Stimulated activated CD8-positive, alpha-beta memory T cell treated with anti-CD3 and anti-CD28 coated beads, Interleukin-12 subunit alpha, Interleukin-12 subunit beta, amount 100 ng/mL, for 1 hour (primary cell): ENCODE data around the gene NACAD.

Source experiments
- DNase-seq: peaks from one replicate; pipeline ENCODE4 v3.0.0-alpha.2; 2020; ENCODE audit warnings: low read depth

Gene NACAD

GRCh38 chr7:45073786-45074527, 14.8 kb downstream of the NACAD start:
- DNase-seq = no peak

- DNase-seq = no peak
Measured at GRCh38 chr7:45073031-45073785, 15.6 kb downstream of the NACAD start.

DNA sequence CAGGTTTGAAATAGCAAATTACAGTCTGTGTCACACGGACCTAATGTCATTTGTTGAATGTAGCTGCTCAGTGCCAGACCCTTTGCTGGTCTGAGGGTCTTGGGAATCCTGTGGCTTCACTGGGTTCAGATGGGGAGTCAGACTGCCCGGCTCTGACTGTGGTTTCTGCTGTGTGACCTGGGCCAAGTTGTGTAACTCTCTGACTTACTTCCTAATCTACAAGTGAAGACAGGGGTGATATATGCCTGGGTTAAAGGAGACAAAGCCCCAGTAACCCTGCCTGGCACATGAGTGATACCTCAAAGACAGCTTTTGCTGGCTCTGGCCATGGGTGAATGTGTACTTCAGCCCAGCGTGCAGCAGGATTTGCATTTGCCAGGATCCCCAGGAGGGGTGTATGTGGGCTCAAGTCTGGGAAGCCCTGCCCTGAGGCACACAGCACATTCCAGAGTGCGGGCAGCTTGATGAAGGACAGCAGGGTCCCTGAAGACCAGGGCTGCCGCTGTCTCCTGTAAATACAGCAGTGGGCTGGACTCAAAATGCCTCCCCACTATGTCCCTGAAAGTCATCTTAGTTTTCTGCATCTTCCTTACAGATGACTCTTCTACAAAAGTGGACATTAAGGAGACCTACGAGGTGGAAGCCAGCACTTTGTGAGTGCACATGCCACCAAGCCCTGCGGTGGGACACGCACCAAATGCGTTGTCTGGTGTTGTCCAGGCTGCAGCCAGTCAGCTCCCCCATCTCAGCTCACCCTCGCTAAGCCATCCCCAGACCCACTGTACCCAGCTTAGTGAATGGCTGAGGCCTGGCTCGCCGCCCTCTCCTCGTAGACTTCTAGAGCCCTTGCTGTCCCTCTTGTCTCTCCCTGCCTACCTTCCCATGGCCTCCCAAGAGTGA, 16.4 kb downstream of the NACAD start:
- no peak for DNase-seq

DNA sequence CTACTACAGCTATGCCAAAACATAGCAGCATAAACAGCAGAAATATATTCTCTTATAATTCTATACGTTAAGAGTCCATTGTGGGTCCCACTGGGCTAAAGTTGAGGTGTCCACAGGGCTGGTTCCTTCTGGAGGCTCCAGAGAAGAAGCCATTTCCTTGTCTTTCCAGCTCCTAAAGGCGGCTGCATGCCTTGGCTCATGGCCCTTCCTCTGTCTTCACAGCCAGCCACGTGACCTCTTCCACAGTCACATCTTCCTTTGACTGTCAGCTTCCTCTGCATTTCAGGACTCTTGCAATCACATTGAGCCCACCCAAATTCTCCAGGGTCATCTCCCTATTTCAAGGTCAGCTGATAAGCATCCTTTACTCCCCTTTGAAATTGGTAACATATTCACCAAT, 17.2 kb downstream of the NACAD start:
- no peak for DNase-seq

DNA sequence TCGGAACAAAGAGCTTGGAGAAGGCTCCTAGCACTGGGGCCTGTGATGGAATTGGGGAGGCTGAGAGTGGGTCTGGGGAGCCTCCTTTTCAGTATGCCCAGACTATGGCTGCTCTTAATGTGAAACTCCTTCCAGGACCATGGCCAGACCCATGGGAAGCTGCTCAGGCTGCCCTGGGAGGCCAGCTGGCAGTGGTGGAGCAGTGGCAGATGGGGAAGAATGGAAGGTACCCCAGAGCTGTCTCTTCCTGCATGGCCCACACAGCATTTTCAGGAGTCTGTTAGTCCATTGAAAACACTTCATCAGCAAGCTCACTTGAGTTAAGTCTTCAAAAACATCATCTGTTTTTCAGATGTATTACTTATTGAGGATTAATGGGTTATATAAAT, 18.5 kb downstream of the NACAD start:
- no peak for DNase-seq

DNA sequence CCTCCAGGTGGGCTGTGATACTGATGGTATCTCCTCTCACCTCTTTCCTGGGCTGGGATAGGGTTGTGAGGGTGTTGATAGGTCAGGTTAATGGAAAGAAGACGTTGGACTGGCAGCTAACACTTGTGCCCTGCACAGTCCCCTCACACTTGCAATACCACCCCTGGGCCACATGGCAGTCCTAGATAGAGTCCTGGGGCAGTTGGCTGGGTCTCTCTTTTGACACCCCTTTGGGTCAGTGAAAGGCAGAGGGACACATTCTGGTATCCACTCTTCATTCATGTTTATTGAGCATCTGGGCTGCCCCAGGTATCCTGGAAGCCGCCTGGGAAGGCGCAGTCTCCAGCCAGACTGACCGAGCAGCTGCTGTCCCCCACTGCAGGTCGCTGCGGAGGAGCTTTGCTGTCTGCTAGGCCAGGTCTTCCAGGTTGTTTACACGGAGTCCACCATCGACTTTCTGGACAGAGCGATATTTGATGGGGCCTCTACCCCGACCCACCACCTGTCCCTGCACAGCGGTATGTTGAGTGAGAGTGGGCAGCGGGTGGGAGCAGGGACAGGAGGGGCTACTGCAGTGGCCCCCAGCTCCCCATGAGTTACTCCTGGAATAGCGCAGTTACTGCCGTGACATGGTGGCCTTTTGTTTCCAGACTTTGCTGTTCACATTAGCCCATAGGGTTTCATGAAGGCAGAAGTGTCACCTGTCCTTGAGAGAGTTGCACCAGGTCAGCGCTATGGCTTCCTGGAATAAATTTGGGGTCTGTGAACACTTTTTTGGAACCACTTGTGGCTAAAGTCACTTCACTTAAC, 19.1 kb downstream of the NACAD start:
- no peak for DNase-seq

DNA sequence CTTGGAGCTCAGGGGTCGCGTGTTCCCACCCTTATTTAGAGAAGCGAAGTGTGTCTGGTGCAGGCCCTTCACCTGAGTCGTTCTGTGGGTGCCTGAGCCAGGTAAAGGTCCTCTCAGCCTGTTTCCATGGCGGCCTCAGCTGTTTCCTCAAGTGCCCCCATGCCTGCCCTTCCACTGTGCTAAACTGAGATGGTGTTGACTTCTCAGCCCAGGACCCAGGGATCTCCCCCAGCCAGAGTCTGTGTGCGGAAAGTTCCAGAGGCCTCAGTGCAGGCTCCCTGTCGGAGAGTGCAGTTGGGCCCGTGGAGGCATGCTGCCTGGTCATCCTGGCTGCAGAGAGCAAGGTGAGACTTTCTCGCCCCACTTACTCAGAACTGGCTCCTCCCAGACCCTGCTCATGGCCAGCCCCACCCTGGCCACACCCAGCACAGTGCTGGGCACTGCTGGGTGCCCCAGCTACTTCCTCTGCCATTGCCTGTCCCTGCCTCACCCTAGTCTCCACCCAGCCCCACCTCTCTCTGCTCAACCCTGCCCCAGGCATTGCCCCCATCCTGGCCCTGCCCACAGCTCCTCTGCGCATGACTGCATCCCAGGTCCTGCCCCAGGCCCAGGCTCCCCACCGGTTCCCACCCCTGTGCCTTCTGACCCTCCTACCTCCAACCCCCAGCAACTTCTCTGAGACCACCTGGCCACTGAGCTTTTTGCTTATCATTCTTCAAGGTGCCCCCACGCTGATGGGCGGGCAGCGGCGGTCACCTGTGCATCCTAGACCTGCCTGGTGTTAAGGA, 20.3 kb downstream of the NACAD start:
- no peak for DNase-seq

DNA sequence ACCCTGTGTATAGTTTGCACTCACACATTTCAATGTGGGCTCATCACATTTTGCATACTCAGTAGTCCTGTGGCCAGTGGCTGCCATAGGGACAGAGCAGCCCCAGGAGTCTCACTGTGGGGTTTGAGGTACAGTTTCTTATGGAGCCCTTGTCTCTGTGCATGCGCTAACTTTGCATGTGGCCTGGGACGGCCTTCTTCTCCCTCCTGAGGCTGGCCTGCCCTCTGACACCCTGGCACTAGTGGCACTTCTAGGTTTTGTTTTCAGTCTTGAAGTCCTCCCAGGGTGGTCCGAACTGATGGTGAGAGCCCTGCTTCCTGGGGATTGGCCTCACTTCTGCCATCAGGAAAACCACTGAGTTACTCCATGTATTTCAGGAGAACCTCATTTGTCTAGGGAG, 21.2 kb downstream of the NACAD start:
- DNase-seq = no peak

DNA sequence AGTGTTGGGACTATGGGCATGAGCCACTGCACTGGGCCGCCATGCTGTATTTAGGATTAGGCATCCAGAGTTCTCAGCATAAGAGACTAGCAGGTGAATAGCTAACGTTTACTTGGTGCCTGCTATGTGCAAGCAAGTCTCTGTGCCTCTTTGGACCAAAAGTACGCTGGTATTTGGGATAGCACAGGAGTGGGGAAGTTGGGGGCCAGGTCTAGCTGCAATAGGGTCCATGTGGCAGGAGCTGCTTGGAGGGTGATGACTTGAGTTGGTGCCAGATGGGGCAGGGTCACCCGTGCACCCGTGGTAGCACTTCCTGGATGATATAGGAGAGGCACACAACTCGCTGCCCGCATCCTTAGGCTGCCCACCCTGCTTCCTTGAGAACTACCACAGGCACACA, 22.4 kb downstream of the NACAD start:
- no peak for DNase-seq

- no peak for DNase-seq
Measured at GRCh38 chr7:45065031-45065995, 23.5 kb downstream of the NACAD start.

- DNase-seq = no peak
Measured at GRCh38 chr7:45064047-45064725, 24.6 kb downstream of the NACAD start.

- no peak for DNase-seq
Measured at GRCh38 chr7:45061806-45062425, 26.9 kb downstream of the NACAD start.

DNA sequence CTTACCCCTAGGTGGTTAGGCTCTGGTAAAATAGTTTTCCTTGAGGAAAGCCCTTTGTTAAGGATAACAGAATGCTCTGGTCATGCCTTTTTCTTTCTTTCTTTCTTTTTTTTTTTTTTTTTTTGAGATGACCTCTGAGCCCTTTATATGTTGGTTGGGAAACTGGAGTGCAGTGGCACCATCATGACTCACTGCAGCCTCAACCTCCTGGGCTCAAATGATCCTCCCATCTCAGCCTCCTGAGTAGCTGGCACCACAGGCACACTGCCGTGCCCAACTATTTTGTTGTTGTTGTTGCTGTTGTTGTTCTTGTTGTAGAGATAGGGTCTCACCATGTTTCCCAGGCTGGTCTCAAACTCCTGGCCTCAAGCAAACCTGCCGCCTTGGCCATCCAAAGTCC, 27.4 kb downstream of the NACAD start:
- DNase-seq = no peak

DNA sequence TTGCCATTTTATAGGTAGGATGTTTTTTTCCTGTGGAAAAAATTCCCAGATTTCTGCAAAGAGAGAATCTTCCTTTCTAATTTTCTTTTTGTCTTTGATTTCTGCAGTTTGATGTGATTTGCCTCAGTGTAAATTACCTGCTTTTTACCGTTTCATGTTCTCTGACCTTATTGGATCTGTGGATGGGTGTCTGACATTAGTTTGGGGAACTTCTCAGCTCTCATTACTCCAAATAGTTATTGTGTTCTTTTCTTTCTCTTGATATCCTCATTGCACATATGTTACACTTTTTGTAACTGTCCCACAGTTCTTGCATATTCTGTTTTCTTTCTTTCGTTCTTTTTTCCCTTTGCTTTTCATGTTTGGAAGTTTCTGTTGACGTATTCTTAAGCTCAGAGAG, 28.5 kb downstream of the NACAD start:
- DNase-seq = no peak

DNA sequence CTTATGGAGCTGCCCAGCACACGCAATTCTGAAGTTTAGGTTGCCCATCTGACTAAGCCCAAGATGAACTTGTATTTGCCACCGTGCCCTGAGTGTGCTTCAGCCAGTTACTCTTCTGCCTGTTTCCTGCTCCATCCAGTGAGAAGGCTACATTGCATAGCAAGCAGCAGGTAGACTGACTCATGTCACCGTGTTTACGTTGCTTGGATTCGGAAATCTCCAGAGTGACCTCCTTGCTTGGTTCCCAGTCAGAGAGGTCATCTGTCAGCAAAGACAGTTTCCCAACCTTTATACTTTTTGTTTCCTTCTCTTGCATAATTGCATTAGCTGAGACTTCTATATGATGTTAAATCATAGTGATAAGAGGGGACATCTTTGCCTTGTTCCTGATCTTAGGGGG, 30.9 kb downstream of the NACAD start:
- no peak for DNase-seq

DNA sequence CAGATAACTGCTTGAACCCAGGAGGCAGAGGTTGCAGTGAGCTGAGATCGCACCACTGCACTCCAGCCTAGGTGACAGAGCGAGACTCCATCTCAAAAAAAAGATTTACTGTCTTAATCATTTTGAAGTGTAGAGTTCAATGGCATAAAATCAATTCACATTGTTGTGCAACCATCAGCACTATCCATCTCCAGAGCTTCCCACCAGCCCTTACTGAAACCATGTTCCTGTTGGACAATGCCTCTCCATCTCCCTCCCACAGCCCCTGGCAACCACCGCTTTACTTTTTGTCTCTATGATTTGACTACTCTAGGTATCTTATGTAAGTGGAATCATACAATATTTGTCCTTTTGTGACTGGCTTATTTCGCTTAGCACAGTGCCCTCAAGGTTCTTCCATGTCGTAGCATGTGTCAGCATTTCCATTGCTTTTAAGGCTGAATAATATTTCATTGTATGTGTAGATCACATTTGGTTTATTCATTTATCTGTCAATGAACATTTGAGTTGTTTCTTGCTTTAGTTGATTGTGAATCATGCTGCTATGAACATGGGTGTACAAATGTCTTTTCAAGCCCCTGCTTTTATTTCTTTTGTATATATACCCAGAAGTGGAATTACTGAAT, 33.1 kb downstream of the NACAD start:
- no peak for DNase-seq

- no peak for DNase-seq
Measured at GRCh38 chr7:45055016-45055415, 33.8 kb downstream of the NACAD start.

DNA sequence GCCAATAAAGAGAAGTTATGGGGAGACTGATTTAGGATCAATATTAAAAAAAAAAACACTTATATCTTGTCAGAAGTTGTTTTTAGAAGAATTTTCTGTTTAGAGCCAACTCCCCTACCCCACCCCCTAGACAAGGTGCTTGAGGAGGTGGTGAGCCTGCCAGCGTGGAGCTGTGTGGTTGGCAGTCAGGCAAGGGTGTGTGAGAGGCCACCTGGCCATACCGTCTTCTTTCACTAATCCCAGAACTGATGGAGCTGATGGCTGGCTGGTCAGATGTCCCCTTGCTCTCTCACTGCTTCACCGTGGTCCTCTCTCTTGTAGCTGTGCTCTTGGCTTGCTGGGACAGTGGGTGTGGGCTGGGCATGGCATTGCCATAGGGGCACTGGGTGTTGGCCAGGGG, 34.3 kb downstream of the NACAD start:
- DNase-seq = no peak
